ENCODE data around the gene SLC17A8. TPM values are rescaled to one million over a fixed set of nuclear protein-coding genes. Genes with fewer than 3 reads are reported as not detected.

Gene SLC17A8
- total RNA-seq, 1 experiment from 2014 or later, result not detected

DNA sequence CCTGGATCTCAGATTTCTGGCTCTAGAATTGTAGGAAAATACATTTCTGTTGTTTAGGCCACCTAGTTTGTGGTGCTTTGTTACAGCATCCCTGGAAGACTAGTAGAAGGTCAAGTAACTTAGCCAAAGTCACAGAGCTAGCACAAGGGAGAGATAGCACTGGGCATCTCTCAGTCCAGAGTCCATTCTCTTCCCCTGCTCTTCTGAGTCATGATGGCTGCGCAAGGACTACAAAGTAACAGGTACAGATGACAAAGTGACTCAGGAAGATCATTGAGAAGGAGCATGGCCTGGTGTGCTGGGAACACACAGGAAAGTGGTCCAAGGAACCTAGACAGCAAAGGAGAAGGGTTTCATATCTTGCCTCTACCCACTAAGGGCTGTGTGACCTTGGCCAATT is 19.3 kb downstream of the SLC17A8 start:
- no peak overlapping the region for H3K27ac Mint-ChIP-seq
- Histone ChIP-seq H3K9me3 (ENCODE audit: control insufficient read depth, low read depth, low read length) (no peaks in the 10 kb centered on the region), H3T11ph (ENCODE audit: low read length) (no peak overlapping the region), H3K27me3 (ENCODE audit: insufficient read depth, low read length) (no peaks in the 10 kb centered on the region), H3K79me2 (ENCODE audit: insufficient read depth, low read length) (no peaks in the 10 kb centered on the region), H2BK15ac (ENCODE audit: low read depth, low read length) (no peak overlapping the region), H2BK5ac (ENCODE audit: insufficient read length, low read length) (no peak overlapping the region), H3K56ac (ENCODE audit: insufficient read length, low read depth, low read length) (no peak overlapping the region), H3K4ac (ENCODE audit: low read depth, low read length) (no peak overlapping the region), H3K14ac (ENCODE audit: insufficient read depth, low read length) (no peak overlapping the region), H3K23ac (ENCODE audit: insufficient read length, low read depth, low read length) (no peak overlapping the region), H2AK5ac (ENCODE audit: insufficient read length, low read length) (no peak overlapping the region), H2BK20ac (ENCODE audit: low read depth, low read length, poor library complexity, severe bottlenecking) (no peak overlapping the region), H3K23me2 (ENCODE audit: insufficient read length, low read depth, low read length, poor library complexity, severe bottlenecking) (no peaks in the 10 kb centered on the region), H4K91ac (ENCODE audit: insufficient read length, low read depth, low read length) (no peak overlapping the region), H3K27ac (ENCODE audit: insufficient read length, low read depth, low read length) (no peak overlapping the region), H2BK120ac (ENCODE audit: low read depth, low read length, poor library complexity, severe bottlenecking) (no peak overlapping the region), H4K20me1 (ENCODE audit: control insufficient read depth, insufficient read depth, insufficient read length) (no peaks in the 10 kb centered on the region), H2AFZ (ENCODE audit: low read length) (no peak overlapping the region), H4K5ac (ENCODE audit: insufficient read length, low read depth, low read length) (no peak overlapping the region), H2BK12ac (ENCODE audit: insufficient read length, low read depth, low read length) (no peak overlapping the region), H3K4me2 (ENCODE audit: insufficient read depth, insufficient read length, low read length) (no peak overlapping the region), H3K79me1 (ENCODE audit: insufficient read depth, low read depth, low read length, poor library complexity, severe bottlenecking) (no peaks in the 10 kb centered on the region), H4K8ac (replicated peaks; ENCODE audit: insufficient read length, low read depth, low read length) (no peak overlapping the region), H3K18ac (ENCODE audit: insufficient read length, low read depth, low read length) (no peak overlapping the region), H3K9ac (ENCODE audit: extremely low read depth, insufficient read length, low read length) (no peak overlapping the region), H3K4me1 (ENCODE audit: insufficient read depth, low read length) (peaks cover 8% of the 10 kb centered on the region)
- TF ChIP-seq, protein P1, sequence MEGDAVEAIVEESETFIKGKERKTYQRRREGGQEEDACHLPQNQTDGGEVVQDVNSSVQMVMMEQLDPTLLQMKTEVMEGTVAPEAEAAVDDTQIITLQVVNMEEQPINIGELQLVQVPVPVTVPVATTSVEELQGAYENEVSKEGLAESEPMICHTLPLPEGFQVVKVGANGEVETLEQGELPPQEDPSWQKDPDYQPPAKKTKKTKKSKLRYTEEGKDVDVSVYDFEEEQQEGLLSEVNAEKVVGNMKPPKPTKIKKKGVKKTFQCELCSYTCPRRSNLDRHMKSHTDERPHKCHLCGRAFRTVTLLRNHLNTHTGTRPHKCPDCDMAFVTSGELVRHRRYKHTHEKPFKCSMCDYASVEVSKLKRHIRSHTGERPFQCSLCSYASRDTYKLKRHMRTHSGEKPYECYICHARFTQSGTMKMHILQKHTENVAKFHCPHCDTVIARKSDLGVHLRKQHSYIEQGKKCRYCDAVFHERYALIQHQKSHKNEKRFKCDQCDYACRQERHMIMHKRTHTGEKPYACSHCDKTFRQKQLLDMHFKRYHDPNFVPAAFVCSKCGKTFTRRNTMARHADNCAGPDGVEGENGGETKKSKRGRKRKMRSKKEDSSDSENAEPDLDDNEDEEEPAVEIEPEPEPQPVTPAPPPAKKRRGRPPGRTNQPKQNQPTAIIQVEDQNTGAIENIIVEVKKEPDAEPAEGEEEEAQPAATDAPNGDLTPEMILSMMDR (conservative IDR thresholded peaks at IDR 0.05), result no peak
- no peaks in the 10 kb centered on the region for H3K36me3 Mint-ChIP-seq (ENCODE audit: insufficient read depth in 1 of 3, low read depth in 3 of 3)
- peaks cover 19% of the 10 kb centered on the region for H3K27me3 Mint-ChIP-seq (ENCODE audit: low read depth)
- H3K9me3 Mint-ChIP-seq, result no peaks in the 10 kb centered on the region
- H3K4me1 Mint-ChIP-seq, result peaks cover 31 to 34% of the 10 kb centered on the region in 2 experiments
- H3K4me3 Mint-ChIP-seq, result no peak overlapping the region
- DNase-seq, result no peak
- no CpG with 5 or more reads among the region's 1 CpG for WGBS (ENCODE audit: extremely low coverage, insufficient read length, low lambda C conversion rate)
